HG02870 (cell line): Measurements from ENCODE around the gene SPATA6.
"Not testable (repeated sequence)": the region's sequence is repeated elsewhere in the genome, so short reads cannot be mapped to it uniquely, and the experiment has no call there.

Source experiments
- ATAC-seq: cut with Tn5 transposase; IDR thresholded peaks from one replicate; pipeline ENCODE4 v1.9.1; 2021; ENCODE audit warnings: mild to moderate bottlenecking, moderate library complexity; ENCODE audit not compliant: unreplicated experiment

Gene SPATA6

DNA sequence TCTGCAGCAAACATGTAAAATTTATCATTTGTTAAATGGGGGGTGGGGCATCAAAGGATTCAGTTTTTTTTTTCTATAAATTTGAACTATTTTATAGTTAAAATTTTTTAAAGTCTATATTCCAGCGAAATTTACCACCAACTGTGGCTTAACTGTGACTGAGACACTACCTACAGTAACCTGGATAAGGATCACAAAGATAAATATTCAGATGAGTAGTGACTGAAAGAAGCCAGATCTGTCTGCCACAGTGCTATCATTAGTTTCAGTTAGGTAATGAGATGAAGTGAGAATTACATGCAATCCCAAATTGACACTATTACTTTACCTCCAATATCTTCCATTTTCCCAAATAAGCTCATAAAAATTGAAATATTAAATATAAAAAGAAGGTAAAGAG is 5.4 kb downstream of the SPATA6 start:
- ATAC-seq: no peak

DNA sequence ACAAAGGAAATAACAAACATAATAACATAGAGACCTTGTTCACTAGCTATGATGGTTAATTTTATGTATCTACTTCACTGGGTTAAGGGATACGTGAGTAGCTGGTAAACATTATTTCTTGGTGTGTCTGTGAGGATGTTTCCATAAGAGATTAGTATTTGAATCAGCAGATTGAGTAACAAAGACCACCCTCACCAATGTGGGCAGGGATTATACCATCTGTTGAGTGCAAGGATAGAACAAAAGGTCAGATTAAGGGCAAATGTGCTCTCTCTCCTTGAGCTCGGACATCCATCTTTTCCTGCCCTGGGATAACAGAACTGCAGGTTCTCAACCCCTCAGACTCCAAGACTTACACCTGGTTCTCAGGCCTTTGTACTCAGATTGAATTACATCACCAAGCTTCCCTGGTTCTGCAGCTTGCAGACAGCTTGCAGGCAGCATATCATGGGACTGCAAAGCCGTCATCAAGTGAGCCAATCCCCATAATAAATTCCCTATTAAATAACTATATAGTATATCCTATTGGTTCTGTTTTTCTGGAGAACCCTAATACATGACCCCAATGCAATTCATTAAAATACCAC is 9.2 kb downstream of the SPATA6 start:
- no peak for ATAC-seq

DNA sequence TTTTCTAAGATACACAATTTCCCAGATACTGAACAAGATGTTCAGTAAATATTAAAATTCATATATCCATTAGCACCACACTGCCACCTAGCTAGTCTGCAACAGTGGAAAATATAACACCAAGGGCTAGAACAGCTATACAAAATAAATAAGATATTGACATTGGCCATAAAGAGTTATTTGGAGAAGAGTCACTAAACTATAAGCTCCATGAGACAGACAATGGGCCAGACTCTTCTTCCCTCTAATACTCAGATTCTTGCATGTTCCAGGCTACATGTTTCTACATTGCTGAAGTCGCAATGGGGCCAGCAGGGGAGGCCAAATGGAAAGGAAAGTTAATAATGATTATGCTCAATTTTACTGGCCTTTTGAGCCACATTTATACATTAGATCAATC is 21.5 kb downstream of the SPATA6 start:
- no peak for ATAC-seq

DNA sequence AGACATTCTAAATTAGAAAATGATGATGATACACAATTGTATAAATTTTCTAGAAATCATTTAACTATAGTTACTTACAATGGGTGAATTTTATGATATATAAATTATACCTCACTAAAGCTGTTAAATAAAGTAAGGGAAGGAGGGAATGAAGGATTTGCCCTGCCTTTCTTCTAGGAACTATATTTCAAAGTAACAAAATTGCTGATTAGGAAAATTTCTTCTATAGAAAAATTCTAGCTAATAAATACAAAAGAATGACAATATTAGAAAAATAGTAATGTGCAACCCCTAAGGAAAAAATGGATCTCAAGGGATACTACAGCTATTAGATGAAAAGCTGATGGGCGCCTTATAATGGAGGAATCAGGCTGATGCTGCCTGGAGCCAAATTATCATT is 23.1 kb downstream of the SPATA6 start:
- ATAC-seq: no peak

DNA sequence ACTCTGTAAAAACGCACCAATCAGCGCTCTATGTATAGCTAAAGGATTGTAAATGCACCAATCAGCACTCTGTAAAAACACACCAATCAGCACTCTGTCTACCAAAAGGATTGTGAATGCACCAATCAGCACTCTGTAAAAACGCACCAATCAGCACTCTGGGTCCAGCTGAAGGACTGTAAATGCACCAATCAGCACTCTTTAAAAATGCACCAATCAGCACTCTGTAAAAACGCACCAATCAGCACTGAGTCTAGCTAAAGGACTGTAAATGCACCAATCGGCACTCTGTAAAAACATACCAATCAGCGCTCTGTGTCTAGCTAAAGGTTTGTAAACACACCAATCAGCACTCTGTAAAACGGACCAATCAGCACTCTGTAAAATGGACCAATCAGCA is 27.8 kb downstream of the SPATA6 start:
- not testable (repeated sequence) for ATAC-seq

DNA sequence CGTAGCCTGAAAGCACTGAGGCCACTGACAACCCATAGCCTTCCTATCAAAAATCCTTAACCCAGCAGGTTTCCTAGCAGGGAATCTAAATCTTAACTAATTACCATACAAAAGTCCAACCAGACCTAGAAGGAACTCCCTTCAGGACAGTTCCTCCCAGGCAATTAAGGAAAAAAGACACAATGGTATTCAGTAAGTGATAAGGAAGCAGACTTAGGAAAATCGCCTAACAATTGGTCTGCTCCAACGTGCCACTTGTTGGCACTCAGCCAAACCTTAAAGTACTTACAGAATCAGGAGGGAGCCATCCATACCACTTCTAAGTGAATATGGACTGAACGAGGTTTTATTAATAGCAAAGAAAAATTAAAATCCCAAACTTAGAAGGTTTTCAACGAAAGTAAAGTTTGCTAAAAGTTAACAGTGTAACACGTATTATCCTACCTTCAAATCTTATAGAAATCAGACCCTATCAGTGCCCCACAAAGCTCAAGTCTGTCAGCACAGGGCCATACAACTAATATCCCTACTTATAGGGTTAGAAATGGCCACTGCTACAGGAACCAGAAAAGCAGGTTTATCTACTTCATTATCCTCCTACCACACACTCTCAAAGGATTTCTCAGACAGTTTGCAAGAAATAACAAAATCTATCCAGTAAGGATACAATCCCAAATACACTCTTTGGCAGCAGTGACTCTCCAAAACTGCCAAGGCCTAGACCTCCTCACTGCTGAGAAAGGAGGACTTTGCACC is 29.0 kb downstream of the SPATA6 start:
- no peak for ATAC-seq

DNA sequence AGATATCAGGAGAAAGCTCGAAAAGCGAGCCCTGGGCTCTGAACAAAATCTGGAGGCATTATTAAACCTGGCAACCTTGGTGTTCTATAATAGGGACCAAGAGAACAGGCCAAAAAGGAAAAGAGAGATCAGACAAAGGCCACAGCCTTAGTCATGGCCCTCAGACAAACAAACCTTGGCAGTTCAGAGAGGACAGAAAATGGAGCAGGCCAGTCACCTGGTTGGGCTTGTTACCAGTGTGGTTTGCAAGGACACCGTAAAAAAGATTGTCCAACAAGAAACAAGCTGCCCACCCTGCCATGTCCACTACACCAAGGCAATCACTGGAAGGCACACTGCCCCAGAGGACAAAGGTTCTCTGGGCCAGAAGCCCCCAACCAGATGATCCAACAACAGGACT is 31.2 kb downstream of the SPATA6 start:
- not testable (repeated sequence) for ATAC-seq

DNA sequence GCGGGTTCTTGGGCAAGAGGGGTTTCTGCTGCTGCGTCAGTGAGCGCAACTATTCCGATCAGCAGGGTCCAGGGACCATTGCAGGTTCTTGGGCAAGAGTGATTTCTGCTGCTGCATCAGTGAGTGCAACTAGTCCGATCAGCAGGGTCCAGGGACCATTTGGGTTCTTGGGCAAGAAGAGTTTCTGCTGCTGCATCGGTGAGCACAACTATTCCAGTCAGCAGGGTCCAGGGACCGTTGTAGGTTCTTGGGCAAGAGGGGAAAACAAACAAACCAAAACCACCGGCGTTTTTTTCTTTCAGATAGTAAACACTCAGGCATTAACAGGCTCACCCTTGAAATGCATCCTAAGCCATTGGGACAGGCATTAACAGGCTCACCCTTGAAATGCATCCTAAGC is 32.6 kb downstream of the SPATA6 start:
- ATAC-seq: no peak

DNA sequence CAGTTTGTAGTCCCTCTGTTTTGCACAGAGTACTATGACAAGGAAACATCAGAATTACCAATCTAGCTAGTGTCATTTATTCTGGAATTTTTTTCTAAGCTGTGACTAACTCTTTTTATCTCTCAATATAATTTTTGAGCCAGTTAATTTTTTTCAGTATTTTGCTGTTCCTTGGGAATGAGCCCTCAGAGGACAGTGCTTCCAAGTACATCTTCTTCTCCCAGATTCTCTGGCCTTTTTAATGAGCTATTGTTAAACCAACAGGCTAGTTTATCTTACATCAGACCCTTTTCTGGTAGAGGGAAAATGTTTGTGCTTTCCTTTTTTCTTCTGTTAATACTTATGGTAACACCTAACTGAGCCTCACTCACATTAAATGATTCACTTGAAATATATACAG is 34.6 kb downstream of the SPATA6 start:
- ATAC-seq: not testable (repeated sequence)

DNA sequence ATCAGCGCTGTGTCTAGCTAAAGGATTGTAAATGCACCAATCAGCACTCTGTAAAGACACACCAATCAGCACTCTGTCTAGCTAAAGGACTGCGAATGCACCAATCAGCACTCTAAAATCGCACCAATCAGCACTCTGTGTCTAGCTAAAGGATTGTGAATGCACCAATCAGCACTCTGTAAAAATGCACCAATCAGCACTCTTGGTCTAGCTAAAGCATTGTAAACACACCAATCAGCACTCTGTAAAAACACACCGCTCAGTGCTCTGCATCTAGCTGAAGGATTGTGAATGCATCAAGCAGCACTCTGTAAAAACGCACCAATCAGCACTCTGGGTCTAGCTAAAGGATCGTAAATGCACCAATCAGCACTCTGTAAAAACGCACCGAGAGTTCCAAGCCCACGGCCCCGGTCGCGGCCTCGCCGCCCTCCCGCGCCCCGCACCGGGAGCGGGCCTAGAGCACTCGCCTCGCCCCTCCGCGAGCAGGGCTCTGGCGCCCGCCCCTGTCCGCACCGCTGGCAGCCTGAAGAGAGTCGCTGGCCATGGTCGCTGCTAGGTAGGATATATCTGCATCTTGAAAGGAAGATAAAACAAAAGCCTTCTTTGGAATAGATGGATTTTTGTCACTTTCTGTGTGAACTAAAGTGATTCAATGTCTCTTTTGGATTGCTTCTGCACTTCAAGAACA is 36.5 kb downstream of the SPATA6 start:
- ATAC-seq: not testable (repeated sequence)

DNA sequence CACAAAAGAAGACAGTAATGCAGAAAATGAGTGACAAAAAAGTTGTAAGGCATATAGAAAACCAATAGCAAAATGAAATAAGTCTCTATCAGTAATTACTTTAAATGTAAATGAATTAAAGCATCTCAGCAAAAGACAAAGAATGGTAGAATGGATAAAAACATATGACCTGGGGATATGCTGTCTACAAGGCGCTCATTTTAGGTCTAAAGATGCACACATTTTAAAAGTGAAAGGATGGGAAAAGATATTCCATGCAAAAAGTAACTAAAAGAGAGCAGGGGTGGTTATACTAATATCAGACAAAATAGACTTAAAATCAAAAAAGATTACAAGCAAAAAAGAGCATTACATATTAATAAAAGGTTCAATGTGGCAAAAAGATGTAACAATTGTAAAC is 41.2 kb downstream of the SPATA6 start:
- no peak for ATAC-seq

DNA sequence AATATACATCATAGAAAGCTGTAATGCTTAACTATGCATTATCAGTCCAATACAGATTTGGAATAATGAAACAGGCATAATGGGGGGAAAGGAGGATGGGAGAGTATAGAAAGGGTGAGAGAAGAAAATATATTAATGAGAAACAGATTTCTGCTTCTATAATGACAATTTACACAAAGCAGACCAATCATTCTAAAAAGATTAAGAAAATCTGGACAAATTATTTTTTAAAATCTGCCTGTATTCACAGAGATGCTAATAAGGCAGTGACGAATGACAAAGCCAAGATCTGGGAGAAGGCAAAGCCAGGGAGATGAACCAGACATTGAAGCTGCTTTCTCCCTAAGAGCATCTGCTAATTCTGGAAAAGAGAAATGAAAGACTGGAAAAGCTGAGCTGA is 50.0 kb downstream of the SPATA6 start:
- no peak for ATAC-seq

DNA sequence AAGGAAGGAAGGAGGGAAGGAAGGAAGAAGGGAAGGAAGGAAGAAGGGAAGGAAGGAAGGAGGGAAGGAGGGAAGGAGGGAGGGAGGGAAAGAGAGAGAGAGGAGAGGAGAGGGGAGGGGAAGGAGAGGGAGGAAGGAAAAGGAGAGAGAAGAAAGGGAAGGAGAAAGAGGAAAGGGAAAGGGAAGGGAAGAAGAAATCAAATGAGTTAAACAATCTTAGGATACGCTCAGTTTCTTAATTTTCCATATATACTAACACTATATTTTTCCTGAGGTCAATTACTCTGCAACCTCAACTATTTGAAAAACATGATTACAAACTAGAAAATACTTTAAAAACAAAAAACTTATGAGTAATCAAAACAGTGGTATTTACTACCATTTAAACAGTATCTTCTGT is 53.3 kb downstream of the SPATA6 start:
- no peak for ATAC-seq

DNA sequence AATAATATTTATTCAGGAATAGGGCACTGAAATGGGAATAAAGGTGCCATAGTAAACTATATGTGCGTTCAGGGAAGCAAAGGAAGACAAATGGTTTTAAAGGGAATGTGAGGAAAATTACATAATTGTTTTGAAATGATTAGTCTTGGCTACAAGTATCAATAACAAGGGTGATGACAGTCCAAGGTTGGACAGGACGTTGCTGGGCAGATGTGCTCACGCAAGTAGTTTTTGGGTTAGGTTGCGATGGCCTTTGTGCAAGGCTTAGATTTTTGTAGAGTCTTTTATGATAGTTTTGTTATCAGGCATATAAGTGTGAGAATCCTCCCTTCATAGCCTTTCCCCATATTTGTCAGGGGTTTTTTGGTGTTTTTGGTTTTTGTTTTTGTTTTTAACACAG is 57.0 kb downstream of the SPATA6 start:
- no peak for ATAC-seq

DNA sequence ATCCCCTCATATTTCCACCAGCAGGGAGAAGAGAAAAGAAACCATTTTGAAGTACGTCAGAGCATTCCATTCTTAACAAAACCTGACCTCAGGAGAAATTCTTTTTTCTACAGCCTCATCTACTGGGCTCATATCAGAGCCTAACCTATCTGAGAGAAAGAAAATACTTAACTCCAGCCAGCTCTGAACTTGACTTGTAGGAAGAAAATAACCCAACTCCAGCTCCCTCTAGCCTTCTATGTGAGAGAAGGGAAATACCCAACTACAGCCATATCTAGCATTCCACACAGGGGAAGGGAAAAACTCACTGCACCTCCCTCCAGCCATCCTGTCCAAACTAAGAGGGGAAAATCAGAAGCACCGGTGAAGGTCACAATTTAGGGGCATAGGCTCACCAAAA is 57.7 kb downstream of the SPATA6 start:
- ATAC-seq: no peak

DNA sequence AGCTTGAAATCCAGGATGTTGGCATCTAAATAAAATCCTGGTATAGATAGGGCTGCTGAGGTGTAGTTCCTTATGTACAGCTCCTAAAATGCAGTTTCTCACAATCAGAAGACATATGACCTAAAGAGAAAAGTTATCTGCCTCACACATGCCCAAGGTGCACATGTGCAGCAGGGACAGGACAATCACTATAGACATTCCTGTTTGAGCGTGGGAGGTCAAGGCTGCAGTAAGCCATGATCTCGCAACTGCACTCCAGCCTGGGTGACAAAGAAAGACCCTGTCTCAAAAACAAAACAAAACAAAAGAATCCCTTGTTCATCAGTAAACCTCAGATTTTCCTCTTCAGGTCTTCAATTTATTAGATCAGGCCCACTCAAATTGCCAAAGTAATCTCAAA is 66.1 kb downstream of the SPATA6 start:
- ATAC-seq: no peak

DNA sequence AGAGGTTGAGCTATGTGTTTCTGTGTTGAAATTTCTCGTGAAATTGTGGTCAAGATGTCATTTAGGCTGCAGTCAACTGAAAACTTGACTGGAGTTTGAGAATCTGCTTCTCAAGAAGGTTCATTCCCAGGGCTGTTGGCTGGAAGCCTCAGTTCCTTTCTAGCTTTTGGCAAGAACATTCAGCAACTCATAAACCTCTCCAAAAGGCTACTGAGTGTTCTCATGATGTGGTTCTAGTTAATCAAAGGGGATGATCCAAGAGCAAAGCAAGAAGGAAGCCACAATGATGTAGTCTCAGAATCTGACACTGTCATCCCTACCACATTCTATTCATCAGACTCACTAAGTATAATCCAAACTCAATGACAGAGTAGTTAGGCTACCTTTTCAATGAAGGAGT is 66.6 kb downstream of the SPATA6 start:
- ATAC-seq: no peak

DNA sequence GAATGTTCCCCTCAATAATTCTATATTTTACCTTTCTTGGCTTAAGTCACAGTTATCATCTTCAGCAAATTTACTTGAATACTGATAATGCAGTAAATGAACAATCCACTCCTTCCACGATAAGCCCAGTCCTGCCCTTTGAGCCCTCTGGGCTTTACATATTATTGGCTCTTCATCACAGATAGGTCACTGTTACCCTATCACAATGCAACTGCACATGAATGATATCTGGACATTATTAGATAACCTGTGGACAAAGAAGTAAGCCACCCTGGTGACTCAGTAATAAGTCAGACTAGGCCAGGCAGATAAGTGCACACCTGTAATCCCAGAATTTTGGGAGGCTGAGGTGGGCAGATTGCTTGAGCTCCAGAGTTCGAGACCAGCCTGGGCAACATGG is 69.4 kb downstream of the SPATA6 start:
- no peak for ATAC-seq

DNA sequence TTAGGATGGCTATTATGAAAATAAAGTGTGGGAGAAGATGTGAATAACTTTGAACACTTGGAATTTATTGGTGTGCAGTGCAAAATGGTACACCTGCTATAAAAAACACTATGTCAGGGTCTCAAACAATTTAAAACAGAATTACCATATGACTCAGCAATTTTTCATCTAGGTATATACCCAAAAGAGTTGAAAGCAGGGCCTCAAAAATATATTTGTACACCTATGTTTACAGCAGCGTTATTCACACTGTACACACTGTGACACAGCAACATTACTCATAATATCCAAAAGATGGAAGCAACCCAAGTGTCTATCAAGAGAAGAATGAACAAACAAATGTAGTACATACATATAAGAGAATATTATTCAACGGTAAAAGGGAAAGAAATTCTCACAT is 75.8 kb downstream of the SPATA6 start:
- ATAC-seq: no peak

DNA sequence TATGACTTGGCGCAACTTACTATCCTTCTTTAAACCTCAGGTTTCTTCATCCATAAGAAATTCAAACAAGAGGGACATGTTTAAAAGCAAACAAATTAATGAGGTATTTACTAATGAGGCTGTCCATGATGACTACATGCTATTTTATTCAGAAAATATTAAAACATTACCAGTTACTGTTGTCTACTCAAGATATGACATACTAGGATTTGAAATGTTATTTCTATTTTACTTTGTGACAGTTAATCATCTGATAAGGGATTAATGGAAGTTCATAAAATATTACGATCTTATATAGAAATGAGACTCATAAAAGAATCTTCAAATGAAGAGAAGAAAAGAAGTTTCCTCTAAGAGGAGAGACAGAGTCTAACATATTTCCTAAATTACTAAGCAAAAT is 80.1 kb downstream of the SPATA6 start:
- no peak for ATAC-seq

DNA sequence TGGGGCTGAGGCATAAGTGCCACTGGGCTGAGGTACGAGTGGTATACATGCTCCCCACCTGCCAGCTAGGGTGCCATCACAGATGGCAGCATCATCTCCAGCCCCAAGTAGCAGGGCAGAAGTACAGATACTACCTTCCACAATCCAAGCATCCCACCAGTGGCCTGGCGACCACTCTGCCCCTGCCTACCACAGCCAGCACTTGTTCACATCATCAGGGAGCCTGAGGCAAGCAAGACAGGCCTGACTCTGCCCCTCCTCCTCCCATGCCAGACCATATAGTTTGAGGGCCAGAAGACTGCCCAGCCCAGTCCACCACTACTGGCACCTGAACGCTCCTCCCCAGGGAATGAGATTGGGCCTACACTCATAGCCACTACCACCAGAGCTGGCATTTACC is 84.6 kb downstream of the SPATA6 start:
- ATAC-seq: no peak

DNA sequence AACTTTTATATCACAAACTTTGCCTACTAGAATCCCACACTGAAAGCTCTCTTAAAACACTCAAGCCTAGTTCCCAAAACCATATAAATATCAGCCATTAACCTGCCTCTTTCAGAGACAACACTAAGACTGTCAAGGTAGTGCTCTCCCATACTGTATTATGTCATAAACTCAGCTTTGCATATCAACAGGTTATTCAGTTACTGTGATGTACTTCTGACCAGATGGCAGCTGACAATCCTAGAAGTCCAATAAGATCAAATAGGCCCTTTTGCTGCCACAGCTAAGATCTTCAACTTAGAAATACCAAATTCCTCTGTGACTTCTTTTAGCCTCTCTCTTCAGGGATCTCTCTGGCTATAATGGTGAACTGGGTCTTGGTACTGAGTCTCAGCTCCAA is 97.2 kb downstream of the SPATA6 start:
- no peak for ATAC-seq
